IPS-20b (cell line): ENCODE measurements around the gene IRAK2.

Experiments
- H3K27ac ChIP-seq: one replicate; pipeline ENCODE4 v1.5.1; 2013; ENCODE audit warnings: low read length
- H3K27me3 ChIP-seq: 2 replicates; pipeline ENCODE4 v1.6.1; 2013; ENCODE audit warnings: mild to moderate bottlenecking, low read length, inconsistent platforms; ENCODE audit not compliant: insufficient read depth
- H3K36me3 ChIP-seq: 2 replicates; pipeline ENCODE4 v1.6.1; 2013; ENCODE audit warnings: low read depth, mild to moderate bottlenecking, inconsistent platforms, low read length, moderate library complexity; ENCODE audit not compliant: insufficient read depth
- H3K4me1 ChIP-seq: 2 replicates; pipeline ENCODE4 v1.6.1; 2013; ENCODE audit warnings: mild to moderate bottlenecking, control low read depth, inconsistent platforms, low read length, moderate library complexity; ENCODE audit not compliant: insufficient read depth
- H3K4me3 ChIP-seq: 2 replicates; pipeline ENCODE4 v1.5.1; 2013; ENCODE audit warnings: mild to moderate bottlenecking, low read length, inconsistent platforms
- H3K9ac ChIP-seq: 2 replicates; pipeline ENCODE4 v1.6.1; 2013; ENCODE audit warnings: low read depth, mild to moderate bottlenecking, inconsistent platforms, low read length, moderate library complexity
- H3K9me3 ChIP-seq: 2 replicates; pipeline ENCODE4 v1.6.1; 2013; ENCODE audit warnings: mild to moderate bottlenecking, low read depth, low read length, inconsistent platforms; ENCODE audit not compliant: insufficient read depth

IRAK2 gene

DNA sequence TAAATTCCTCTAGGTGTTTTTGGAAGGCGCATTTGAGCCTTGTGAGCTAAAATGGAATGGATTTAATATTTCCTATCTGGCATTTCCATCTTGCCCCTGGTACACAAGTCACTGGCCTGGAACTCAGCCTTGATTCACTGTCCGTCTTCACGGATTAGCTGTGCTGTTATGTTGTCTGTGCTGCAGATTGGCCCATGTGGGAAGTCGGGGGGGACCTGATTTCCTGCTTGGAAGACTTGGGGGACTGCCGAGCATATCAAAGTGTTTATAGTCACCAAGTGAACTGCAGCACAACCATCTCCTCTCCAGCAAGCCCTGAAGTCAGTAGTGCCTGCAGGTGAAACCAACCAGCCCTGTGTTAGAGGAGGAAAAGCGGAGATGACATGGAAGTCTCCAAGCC, 115.9 kb downstream of the IRAK2 start:
- Histone ChIP-seq H3K4me3 (no peak overlapping the region), H3K27me3 (no peaks in the 10 kb centered on the region), H3K9ac (no peak overlapping the region), H3K27ac (no peak overlapping the region), H3K36me3 (peaks cover 77% of the 10 kb centered on the region), H3K4me1 (no peaks in the 10 kb centered on the region), H3K9me3 (no peaks in the 10 kb centered on the region)

DNA sequence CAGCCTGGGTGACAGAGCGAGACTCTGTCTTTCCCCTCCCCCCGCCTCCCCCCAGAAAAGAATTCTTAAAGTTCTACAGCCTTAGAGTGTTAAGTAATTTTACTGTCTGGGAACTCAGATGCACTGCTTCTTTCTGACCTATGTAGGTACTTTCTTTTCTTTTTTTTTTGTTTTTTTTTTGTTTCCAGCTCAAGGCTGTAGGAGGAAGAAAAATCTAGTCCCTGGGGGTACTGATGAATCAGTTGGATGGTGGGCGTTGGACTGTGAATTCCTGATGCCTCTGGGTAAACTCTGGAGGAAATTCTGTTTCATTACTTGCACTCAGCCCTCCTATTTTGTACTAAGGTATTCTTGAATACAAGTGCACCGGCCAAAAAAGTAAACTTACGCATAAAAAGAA, 117.2 kb downstream of the IRAK2 start:
- H3K9ac ChIP-seq: no peak overlapping the region
- H3K4me1 ChIP-seq: peaks cover 6% of the 10 kb centered on the region; the same call in 1 of the 2 replicates
- H3K27me3 ChIP-seq: no peaks in the 10 kb centered on the region
- no peaks in the 10 kb centered on the region for H3K9me3 ChIP-seq
- H3K4me3 ChIP-seq: no peak overlapping the region
- H3K36me3 ChIP-seq: peaks cover 63% of the 10 kb centered on the region
- H3K27ac ChIP-seq: no peak overlapping the region

DNA sequence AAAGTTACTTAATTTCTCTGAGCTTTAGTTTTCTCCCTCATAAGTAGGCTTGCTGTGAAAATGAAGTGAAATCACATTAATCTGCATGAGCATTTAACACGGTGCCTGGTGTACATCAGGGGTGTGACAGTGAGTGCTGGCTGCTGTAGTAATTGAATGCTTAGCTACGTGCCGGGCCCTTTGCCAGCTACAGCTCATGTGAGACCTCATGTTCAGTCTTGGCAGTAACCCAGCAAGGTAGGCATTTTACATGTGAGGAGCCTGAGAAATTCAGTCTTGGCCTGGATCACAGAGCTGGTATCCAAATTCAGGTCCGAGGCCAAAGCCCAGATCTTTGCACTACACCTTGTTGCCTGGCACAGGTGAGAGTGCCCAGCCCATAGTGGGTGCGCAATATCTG, 118.9 kb downstream of the IRAK2 start:
- H3K9me3 ChIP-seq: no peaks in the 10 kb centered on the region
- no peaks in the 10 kb centered on the region for H3K27me3 ChIP-seq
- peaks cover 47% of the 10 kb centered on the region for H3K36me3 ChIP-seq
- no peak overlapping the region for H3K27ac ChIP-seq
- H3K4me1 ChIP-seq: peaks cover 10% of the 10 kb centered on the region; the same call in 1 of the 2 replicates
- no peak overlapping the region for H3K9ac ChIP-seq
- no peak overlapping the region for H3K4me3 ChIP-seq

DNA sequence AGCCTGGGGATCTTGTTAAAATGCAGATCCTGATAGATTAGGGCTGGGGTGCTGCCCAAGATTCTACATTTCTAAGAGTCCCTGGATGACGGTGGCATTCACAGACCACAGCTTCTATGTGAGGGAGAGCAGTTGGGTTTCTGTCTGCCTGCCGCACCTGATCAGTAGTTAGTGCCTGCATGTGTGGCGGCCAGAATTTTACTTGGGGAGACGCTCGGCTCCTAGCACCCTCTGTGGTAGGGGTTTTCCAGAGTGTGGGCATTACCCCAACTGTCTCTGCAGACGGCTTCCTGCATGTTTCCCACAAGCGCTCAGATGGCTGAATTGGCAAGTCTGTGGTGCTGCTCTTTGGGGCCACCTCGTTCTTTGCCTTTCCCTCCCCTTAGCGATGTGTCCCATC, 119.8 kb downstream of the IRAK2 start:
- peaks cover 38% of the 10 kb centered on the region for H3K36me3 ChIP-seq
- no peak overlapping the region for H3K4me3 ChIP-seq
- H3K9ac ChIP-seq: no peak overlapping the region
- H3K9me3 ChIP-seq: no peaks in the 10 kb centered on the region
- H3K27me3 ChIP-seq: no peaks in the 10 kb centered on the region
- H3K4me1 ChIP-seq: peaks cover 10% of the 10 kb centered on the region; the same call in 1 of the 2 replicates
- H3K27ac ChIP-seq: no peak overlapping the region

DNA sequence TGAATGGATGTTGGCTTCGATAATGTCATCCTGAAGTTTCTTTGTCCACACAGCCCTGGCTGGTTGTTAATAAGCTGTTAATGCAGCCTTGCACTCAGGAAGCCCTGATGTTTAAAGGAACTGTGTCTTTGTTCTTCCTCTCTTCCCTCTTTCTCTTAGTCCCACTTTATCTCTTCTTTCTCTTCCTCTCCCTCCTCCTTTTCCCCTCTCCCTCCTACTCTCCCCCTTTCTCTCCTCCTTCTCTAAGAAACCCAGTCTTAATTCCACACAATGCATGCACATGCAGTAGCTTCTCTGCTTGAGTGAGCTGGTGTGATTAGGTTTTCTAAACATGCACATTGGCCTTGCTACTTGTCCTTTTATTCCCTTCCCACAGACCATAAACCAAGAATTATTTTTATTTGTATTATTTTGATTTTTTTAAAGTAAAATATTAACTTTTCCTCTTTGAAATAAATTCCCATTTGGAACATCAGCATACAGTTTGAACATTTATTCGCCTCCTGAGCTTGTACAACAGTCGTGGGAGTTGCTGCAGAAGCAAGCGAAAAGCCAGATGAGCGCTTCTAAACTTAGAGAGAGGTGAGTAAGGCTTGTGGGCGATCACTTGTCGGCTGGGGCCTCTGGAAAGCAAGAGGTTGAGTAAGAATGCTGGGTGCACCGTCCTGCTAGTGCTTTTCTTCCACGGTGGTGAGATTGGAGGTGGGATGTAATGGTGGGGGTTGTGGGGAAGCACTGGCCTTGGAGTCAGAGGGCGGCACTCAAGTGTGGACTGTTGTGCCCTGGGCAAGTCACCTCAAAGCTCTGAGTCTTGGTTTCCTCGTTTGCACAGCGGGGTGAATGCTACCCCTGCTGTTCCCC, 120.8 kb downstream of the IRAK2 start:
- Histone ChIP-seq H3K36me3 (peaks cover 28% of the 10 kb centered on the region), H3K9ac (peak overlapping the region; percentile 43), H3K9me3 (no peaks in the 10 kb centered on the region), H3K27ac (no peak overlapping the region), H3K27me3 (no peaks in the 10 kb centered on the region), H3K4me1 (peaks cover 10% of the 10 kb centered on the region; the same call in 1 of the 2 replicates), H3K4me3 (no peak overlapping the region)

DNA sequence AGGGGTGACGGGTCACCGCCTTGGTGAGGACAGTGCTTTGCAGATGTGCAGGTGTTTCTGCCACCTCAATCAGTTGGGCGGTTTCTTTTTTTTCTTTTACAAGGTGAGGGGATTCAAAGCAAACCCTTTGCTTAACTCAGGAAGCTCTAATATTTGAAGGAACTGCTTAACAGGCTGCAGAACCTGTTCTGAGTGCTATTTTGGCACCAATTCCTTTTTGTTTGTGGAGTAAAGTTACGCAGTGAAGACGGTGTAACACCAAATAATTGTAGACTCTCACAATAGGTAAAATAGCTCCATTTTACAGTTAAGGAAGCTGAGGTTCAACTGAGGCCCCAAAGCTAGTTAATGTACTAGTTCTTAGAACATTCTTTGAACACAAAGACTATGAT, 121.4 kb downstream of the IRAK2 start:
- H3K27ac ChIP-seq: no peak overlapping the region
- no peaks in the 10 kb centered on the region for H3K9me3 ChIP-seq
- H3K9ac ChIP-seq: no peak overlapping the region
- H3K4me1 ChIP-seq: peaks cover 10% of the 10 kb centered on the region; the same call in 1 of the 2 replicates
- no peak overlapping the region for H3K4me3 ChIP-seq
- H3K27me3 ChIP-seq: no peaks in the 10 kb centered on the region
- H3K36me3 ChIP-seq: peaks cover 22% of the 10 kb centered on the region

DNA sequence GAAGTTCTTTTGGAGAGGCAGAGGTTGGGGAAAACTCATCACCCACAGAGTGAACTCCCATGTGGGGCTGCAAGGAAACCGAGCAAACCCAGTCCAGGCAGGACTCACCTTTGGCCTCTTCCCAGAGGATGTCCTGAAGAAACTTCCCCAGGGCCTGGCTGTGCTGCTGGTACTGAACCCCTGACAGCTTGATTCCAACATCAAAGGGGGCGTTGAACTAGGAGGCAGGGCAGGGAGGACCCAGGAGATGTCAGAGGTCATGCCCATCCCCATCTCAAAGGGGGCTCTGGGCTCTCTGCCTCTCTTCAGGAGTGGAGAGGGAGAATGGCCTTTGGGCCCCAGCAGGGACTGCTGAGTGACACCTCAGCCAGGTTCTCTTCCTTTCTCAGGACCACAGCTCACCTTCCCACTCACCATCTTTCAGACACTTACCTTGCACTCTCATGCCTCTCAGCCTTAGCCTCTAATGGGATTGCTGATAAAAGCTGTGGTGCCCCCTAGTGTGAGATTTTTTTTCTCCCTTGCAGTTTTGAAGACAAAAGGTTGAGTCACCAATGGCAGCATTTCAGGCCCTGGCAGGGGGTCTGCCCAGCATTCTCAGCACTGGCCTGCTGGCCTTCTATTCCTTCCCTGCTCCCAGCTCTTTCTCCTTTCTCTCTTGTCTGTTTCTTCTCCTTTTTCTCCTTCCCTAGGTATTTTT, 122.0 kb downstream of the IRAK2 start:
- no peaks in the 10 kb centered on the region for H3K27me3 ChIP-seq
- H3K36me3 ChIP-seq: peaks cover 21% of the 10 kb centered on the region
- H3K9ac ChIP-seq: no peak overlapping the region
- no peak overlapping the region for H3K27ac ChIP-seq
- H3K4me3 ChIP-seq: no peak overlapping the region
- no peaks in the 10 kb centered on the region for H3K9me3 ChIP-seq
- peaks cover 10% of the 10 kb centered on the region; the same call in 1 of the 2 replicates for H3K4me1 ChIP-seq

DNA sequence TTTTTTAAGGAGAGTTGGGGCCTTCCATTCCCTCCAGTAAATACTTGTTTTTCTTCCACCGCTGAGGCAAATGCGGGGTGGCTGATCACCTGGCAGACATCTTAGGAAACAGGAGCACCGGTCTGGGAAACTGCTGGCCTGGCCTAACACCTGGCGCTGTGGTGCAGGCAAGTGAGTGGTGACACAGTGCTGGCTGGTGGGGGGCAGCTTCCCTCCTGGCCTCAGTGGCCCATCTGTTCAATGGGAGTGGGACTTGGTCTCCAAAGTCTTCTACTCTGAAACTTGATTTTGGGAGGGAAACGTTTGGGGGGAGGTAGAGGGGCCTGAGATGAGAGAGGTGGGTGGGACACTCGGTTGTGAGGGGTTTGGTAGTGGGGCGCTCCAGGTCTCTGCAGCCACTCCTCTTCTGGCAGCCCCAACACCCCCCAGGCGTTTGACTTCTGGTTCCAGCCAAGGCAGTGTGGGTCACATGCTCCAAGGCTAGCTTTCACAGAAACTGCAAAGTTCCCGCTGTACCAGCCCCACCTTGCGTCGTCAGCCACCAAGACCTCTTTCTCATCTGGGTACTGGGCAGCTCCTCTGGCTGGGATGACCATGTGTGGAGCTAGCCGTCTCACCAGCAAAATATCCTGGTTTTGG, 123.3 kb downstream of the IRAK2 start:
- Histone ChIP-seq H3K4me1 (peaks cover 10% of the 10 kb centered on the region; the same call in 1 of the 2 replicates), H3K27me3 (no peaks in the 10 kb centered on the region), H3K9me3 (no peaks in the 10 kb centered on the region), H3K27ac (no peak overlapping the region), H3K4me3 (no peak overlapping the region), H3K36me3 (peaks cover 22% of the 10 kb centered on the region), H3K9ac (no peak overlapping the region)

DNA sequence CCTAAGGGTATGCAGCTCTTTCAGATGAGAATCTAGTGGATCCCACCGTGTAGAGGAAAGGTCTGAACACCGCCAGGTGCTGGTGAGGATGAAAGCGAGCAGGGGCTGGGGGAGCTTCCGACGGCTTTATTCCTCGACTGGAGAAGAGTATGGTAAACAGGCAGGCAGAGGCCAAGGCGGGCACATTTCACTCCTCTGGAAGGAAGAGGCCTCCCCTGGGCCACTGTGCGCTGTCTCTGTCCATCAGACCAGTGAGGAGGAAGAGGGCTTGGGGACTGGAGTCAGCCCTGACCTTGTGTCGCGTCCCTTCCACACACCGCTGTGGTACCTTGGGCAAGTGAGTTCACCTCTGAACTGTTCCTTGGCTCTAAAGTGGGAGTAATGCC, 123.8 kb downstream of the IRAK2 start:
- no peak overlapping the region for H3K9ac ChIP-seq
- no peak overlapping the region for H3K4me3 ChIP-seq
- H3K9me3 ChIP-seq: no peaks in the 10 kb centered on the region
- H3K27me3 ChIP-seq: no peaks in the 10 kb centered on the region
- peaks cover 10% of the 10 kb centered on the region; the same call in 1 of the 2 replicates for H3K4me1 ChIP-seq
- H3K27ac ChIP-seq: no peak overlapping the region
- H3K36me3 ChIP-seq: peaks cover 17% of the 10 kb centered on the region

DNA sequence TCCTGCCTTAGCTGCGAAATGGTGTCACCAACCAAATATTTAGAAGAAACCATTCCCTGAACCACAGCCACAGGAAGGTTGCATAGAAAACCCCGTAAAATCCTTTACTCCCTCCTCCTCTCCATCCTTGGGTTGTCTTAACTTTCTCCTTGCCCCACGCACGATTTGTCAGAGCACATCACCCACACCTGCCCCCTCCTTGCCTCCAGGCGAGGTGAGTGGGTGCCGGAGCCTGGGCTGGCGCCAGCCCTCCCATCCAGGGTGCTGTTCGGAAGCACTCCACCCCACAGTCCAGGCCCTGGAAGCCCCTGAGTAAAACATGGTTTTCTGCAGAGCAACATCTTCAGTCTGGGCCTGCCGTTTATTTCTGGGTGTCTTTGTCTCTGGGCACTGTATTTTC, 124.4 kb downstream of the IRAK2 start:
- H3K9ac ChIP-seq: no peak overlapping the region

DNA sequence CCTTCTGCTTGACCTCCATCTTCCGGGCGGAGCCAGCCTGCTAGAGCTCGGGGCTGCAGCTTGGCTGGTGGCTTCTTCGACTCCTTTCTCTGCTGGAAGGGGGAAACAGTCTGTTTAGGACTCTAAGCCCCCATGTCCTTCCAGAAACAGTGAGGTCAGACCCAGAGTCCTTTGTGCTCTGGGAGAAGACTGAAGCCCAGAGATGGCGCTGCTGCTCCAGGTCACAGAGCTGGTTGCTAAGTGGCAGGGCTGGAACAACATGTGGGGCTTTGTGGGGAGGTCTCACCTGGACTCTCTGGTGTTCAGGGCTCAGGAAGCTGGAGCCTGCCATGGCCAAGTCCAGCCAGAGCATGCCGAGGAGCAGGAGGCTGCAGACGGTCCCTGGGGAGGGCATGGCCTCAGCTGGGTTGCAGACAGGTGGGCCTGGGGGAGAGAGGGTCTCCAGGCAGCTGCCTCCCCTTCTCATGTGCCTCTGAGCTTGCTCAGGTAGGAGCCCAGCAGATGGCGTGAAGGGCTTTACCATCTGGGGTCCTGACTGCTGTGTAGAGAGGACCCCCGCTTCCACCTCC, 125.2 kb downstream of the IRAK2 start:
- no peak overlapping the region for H3K27ac ChIP-seq
- no peak overlapping the region for H3K4me3 ChIP-seq
- H3K9ac ChIP-seq: no peak overlapping the region
- peaks cover 10% of the 10 kb centered on the region; the same call in 1 of the 2 replicates for H3K4me1 ChIP-seq
- H3K27me3 ChIP-seq: no peaks in the 10 kb centered on the region
- H3K36me3 ChIP-seq: peaks cover 12% of the 10 kb centered on the region
- H3K9me3 ChIP-seq: no peaks in the 10 kb centered on the region

More for the DNA sequence above, 124.4 kb downstream of the IRAK2 start:
- Histone ChIP-seq H3K4me3 (no peak overlapping the region), H3K27ac (no peak overlapping the region), H3K36me3 (peaks cover 12% of the 10 kb centered on the region), H3K4me1 (peaks cover 10% of the 10 kb centered on the region; the same call in 1 of the 2 replicates), H3K27me3 (no peaks in the 10 kb centered on the region), H3K9me3 (no peaks in the 10 kb centered on the region)
